Measurements from ENCODE around the gene NPR1. TPM values are rescaled to one million over a fixed set of nuclear protein-coding genes. Genes with fewer than 3 reads are reported as not detected.
"Not testable (repeated sequence)": the region's sequence is repeated elsewhere in the genome, so short reads cannot be mapped to it uniquely, and the experiment has no call there.

NPR1 gene
- total RNA-seq, 6 donors from 2014 or later: 32.5 to 101 (median 63.0) TPM

- Histone ChIP-seq H3K4me1 (peaks cover 8 to 18% (median 13%) of the 10 kb centered on the region in 4 donors), H3K4me3 (peak overlapping the region in 2 of 4 donors; percentile 78 to 95), H3K36me3 (peaks cover 25 to 42% (median 38%) of the 10 kb centered on the region in 4 donors), H3K27me3 (no peaks in the 10 kb centered on the region), H3K9me3 (no peaks in the 10 kb centered on the region), H3K27ac (peak overlapping the region in 1 of 4 donors; percentile 92)
- no peak for ATAC-seq (ENCODE audit: low FRiP score in 2 of 2)
- 63 to 78% methylated on average over 9 of the region's 9 CpGs for WGBS, 2 donors
- TF ChIP-seq CTCF (IDR thresholded peaks at IDR 0.05) (no peak), POLR2AphosphoS5 (IDR thresholded peaks at IDR 0.05) (no peak), EP300 (IDR thresholded peaks at IDR 0.05) (no peak), POLR2A (IDR thresholded peaks at IDR 0.05) (no peak)
- DNase-seq: no peak
Measured at GRCh38 chr1:153659656-153660055, 18.8 kb upstream of the NPR1 start.

GRCh38 chr1:153661111-153661708 lies 17.3 kb upstream of the NPR1 start:
- Histone ChIP-seq H3K27me3 (no peaks in the 10 kb centered on the region), H3K9me3 (no peaks in the 10 kb centered on the region), H3K4me1 (peaks cover 8 to 18% (median 13%) of the 10 kb centered on the region in 4 donors), H3K27ac (no peak overlapping the region), H3K4me3 (no peak overlapping the region), H3K36me3 (peaks cover 39 to 57% (median 54%) of the 10 kb centered on the region in 4 donors)
- no peak for TF ChIP-seq CTCF (IDR thresholded peaks at IDR 0.05)
- TF ChIP-seq POLR2A (IDR thresholded peaks at IDR 0.05): no peak
- no peak for TF ChIP-seq EP300 (IDR thresholded peaks at IDR 0.05)
- TF ChIP-seq POLR2AphosphoS5 (IDR thresholded peaks at IDR 0.05): no peak
- WGBS, 2 donors: 72 to 77% methylated on average over 8 of the region's 9 CpGs
- no peak for ATAC-seq (ENCODE audit: low FRiP score in 2 of 2)
- DNase-seq: no peak

GRCh38 chr1:153662269-153662668 lies 16.2 kb upstream of the NPR1 start:
- Histone ChIP-seq H3K4me1 (peaks cover 8 to 18% (median 13%) of the 10 kb centered on the region in 4 donors), H3K9me3 (no peaks in the 10 kb centered on the region), H3K27ac (no peak overlapping the region), H3K4me3 (no peak overlapping the region), H3K36me3 (peaks cover 49 to 68% (median 65%) of the 10 kb centered on the region in 4 donors), H3K27me3 (no peaks in the 10 kb centered on the region)
- ATAC-seq (ENCODE audit: low FRiP score in 2 of 2) (no peak), DNase-seq (no peak)
- WGBS, 2 donors: 63% methylated on average over 2 of the region's 2 CpGs
- no peak for TF ChIP-seq POLR2A (IDR thresholded peaks at IDR 0.05)
- TF ChIP-seq POLR2AphosphoS5 (IDR thresholded peaks at IDR 0.05): no peak
- no peak for TF ChIP-seq EP300 (IDR thresholded peaks at IDR 0.05)
- TF ChIP-seq CTCF (IDR thresholded peaks at IDR 0.05): no peak

- ATAC-seq (ENCODE audit: low FRiP score in 2 of 2) (no peak), DNase-seq (no peak)
- 77 to 82% methylated on average over 5 of the region's 5 CpGs for WGBS, 2 donors
- TF ChIP-seq EP300 (IDR thresholded peaks at IDR 0.05): no peak
- no peak for TF ChIP-seq POLR2A (IDR thresholded peaks at IDR 0.05)
- TF ChIP-seq CTCF (IDR thresholded peaks at IDR 0.05): no peak
- TF ChIP-seq POLR2AphosphoS5 (IDR thresholded peaks at IDR 0.05): no peak
- Histone ChIP-seq H3K27me3 (no peaks in the 10 kb centered on the region), H3K36me3 (peaks cover 57 to 77% (median 73%) of the 10 kb centered on the region in 4 donors), H3K27ac (no peak overlapping the region), H3K4me1 (peaks cover 9 to 17% (median 13%) of the 10 kb centered on the region in 4 donors), H3K4me3 (no peak overlapping the region), H3K9me3 (no peaks in the 10 kb centered on the region)
Measured at GRCh38 chr1:153663211-153663610, 15.3 kb upstream of the NPR1 start.

- no peak overlapping the region for H3K4me3 ChIP-seq
- no peak for ATAC-seq (ENCODE audit: low FRiP score in 2 of 2)
- 89 to 90% methylated on average over 4 of the region's 4 CpGs for WGBS, 2 donors
Measured at GRCh38 chr1:153667439-153667838, 11.0 kb upstream of the NPR1 start.

GRCh38 chr1:153668672-153669071 lies 9.8 kb upstream of the NPR1 start:
- not testable (repeated sequence) for ATAC-seq (ENCODE audit: low FRiP score in 2 of 2); DNase-seq; H3K4me3 ChIP-seq; H3K27me3 ChIP-seq; H3K9me3 ChIP-seq; H3K27ac ChIP-seq
- peaks cover 50 to 61% (median 52%) of the 10 kb centered on the region in 4 donors for H3K36me3 ChIP-seq
- WGBS, 2 donors: 91 to 96% methylated on average over 8 of the region's 8 CpGs
- peaks cover 8 to 23% (median 19%) of the 10 kb centered on the region in 4 donors for H3K4me1 ChIP-seq

More at GRCh38 chr1:153667439-153667838, 11.0 kb upstream of the NPR1 start:
- H3K27ac ChIP-seq: no peak overlapping the region
- H3K9me3 ChIP-seq: no peaks in the 10 kb centered on the region
- H3K4me1 ChIP-seq: peaks cover 8 to 23% (median 19%) of the 10 kb centered on the region in 4 donors
- no peaks in the 10 kb centered on the region for H3K27me3 ChIP-seq
- peaks cover 59 to 73% (median 63%) of the 10 kb centered on the region in 4 donors for H3K36me3 ChIP-seq
- TF ChIP-seq EP300 (IDR thresholded peaks at IDR 0.05) (no peak), POLR2AphosphoS5 (IDR thresholded peaks at IDR 0.05) (no peak), POLR2A (IDR thresholded peaks at IDR 0.05) (no peak), CTCF (IDR thresholded peaks at IDR 0.05) (no peak)
- no peak for DNase-seq
